HG03039 (cell line): ENCODE results near the gene TEF.

ENCODE experiments used
- ATAC-seq: cut with Tn5 transposase; IDR thresholded peaks from one replicate; pipeline ENCODE4 v1.9.1; 2021; ENCODE audit warnings: mild to moderate bottlenecking, moderate library complexity; ENCODE audit not compliant: unreplicated experiment

TEF gene

GRCh38 chr22:41447435-41448188 is 65.9 kb downstream of the TEF start:
- ATAC-seq, result no peak

GRCh38 chr22:41448189-41448808 is 66.6 kb downstream of the TEF start:
- peak; percentile 37 for ATAC-seq
